ENCODE results near the gene PER2. TPM values are rescaled to one million over a fixed set of nuclear protein-coding genes. Genes with fewer than 3 reads are reported as not detected.
"Not testable (repeated sequence)": the region's sequence is repeated elsewhere in the genome, so short reads cannot be mapped to it uniquely, and the experiment has no call there.

PER2 gene
- total and polyA plus RNA-seq, 10 donors: 2.0 to 16.2 (median 12.0) TPM

DNA sequence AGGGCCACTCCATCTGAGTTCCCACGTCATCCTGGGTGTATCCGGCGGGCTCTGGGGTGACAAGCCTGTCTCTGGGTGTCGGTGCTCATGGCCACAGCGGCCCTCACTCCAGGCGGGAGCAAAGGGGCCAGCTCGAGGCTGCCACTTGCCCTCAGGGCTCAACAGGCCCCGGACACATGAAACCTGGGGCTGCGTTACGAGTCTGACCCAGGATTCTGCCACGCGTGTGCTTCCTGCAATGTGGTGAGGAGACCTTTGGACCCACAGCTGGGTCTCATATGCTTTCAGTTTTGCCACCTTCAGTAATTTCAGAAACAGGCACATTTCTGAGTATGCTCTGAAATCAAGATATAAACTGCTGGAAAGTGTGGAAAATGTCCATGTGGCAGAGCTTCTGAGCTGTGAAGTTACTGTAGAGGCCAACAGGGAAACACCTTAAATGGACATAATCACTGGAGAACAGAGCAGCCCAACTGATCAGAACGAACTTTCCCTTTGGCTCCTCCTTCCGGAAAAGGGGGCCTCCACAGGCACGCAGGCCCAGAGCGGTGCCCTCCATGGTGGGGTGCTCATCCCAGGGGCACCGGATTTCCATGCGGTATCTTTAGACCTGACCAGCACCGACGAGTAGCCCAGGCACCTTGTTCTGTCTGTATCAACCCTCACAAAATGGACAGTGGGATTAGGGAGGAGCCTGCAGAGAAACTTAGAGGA lies 14.1 kb downstream of the PER2 start:
- Histone ChIP-seq H3K9me3 (no peaks in the 10 kb centered on the region), H3K4me3 (no peak overlapping the region), H3K27me3 (replicated peaks in 1 of 7) (no peaks in the 10 kb centered on the region), H3K4me1 (peaks cover 0 to 15% (median 0%) of the 10 kb centered on the region in 6 donors), H3K36me3 (peaks cover 0 to 86% (median 70%) of the 10 kb centered on the region in 6 donors), H3K27ac (peak overlapping the region in 3 of 8 donors; percentile 64 to 78 (median 73))
- TF ChIP-seq POLR2AphosphoS5 (IDR thresholded peaks at IDR 0.05): no peak
- TF ChIP-seq POLR2A (IDR thresholded peaks at IDR 0.05): no peak
- TF ChIP-seq, protein P1, sequence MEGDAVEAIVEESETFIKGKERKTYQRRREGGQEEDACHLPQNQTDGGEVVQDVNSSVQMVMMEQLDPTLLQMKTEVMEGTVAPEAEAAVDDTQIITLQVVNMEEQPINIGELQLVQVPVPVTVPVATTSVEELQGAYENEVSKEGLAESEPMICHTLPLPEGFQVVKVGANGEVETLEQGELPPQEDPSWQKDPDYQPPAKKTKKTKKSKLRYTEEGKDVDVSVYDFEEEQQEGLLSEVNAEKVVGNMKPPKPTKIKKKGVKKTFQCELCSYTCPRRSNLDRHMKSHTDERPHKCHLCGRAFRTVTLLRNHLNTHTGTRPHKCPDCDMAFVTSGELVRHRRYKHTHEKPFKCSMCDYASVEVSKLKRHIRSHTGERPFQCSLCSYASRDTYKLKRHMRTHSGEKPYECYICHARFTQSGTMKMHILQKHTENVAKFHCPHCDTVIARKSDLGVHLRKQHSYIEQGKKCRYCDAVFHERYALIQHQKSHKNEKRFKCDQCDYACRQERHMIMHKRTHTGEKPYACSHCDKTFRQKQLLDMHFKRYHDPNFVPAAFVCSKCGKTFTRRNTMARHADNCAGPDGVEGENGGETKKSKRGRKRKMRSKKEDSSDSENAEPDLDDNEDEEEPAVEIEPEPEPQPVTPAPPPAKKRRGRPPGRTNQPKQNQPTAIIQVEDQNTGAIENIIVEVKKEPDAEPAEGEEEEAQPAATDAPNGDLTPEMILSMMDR (IDR thresholded peaks at IDR 0.05 in 8 of 11, conservative IDR thresholded peaks at IDR 0.05 in 3 of 11): no peak
- intact Hi-C loops (cut with DNase I; ENCODE audit: low total_unique reads): no loop called here
- DNase-seq: no peak
- 92 to 97% (median 96%) methylated on average over 13 to 20 of the region's 20 CpGs for WGBS, 5 donors

DNA sequence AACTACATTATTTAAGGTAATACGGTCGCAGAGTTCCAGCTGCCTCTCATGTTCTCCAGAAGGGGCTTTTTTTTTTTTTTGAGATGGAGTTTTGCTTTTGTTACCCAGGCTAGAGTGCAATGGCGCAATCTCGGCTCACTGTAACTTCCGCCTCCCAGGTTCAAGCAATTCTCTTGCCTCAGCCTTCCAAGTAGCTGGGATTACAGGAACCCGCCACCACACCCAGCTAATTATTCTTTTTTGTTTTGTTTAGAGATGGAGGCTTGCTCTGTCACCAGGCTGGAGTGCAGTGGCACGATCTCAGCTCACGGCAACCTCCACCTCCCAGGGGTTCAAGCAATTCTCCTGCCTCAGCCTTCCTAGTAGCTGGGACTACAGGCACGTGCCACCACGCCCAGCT lies 15.0 kb downstream of the PER2 start:
- H3K36me3 ChIP-seq: peaks cover 0 to 92% (median 77%) of the 10 kb centered on the region in 6 donors
- peak overlapping the region in 3 of 8 donors; percentile 64 to 78 (median 73) for H3K27ac ChIP-seq
- DNase-seq; H3K9me3 ChIP-seq; intact Hi-C loops (cut with DNase I; ENCODE audit: low total_unique reads); H3K27me3 ChIP-seq (replicated peaks in 1 of 7); H3K4me3 ChIP-seq: not testable (repeated sequence)
- H3K4me1 ChIP-seq: peaks cover 0 to 15% (median 0%) of the 10 kb centered on the region in 6 donors
- WGBS, 5 donors: 74 to 92% (median 86%) methylated on average over 10 of the region's 10 CpGs

DNA sequence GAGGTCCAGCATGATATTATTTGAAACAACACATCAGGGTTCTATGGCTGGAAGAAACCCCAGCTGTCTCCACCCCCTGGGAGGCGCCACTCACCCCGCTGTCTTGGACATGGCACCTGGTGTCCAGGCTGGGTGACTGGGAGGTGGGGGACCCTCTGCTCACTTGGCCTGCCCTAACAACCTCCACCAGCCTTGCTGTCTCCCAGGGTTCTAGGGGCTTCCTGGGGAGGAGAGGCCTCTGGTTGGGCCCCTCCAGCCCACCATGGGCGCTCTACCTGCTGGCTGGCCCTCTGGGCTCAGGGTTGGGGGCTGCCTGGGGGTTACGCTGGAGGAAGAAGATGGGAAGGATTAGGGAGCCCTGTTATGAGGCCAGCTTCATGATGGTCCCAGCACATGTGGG lies 16.3 kb downstream of the PER2 start:
- H3K4me3 ChIP-seq: no peak overlapping the region
- TF ChIP-seq POLR2AphosphoS5 (IDR thresholded peaks at IDR 0.05) (no peak), POLR2A (IDR thresholded peaks at IDR 0.05) (no peak)
- TF ChIP-seq, protein P1 (IDR thresholded peaks at IDR 0.05 in 8 of 11, conservative IDR thresholded peaks at IDR 0.05 in 3 of 11): no peak
- DNase-seq: no peak
- no peak overlapping the region for H3K27ac ChIP-seq
- peaks cover 0 to 15% (median 0%) of the 10 kb centered on the region in 6 donors for H3K4me1 ChIP-seq
- 96 to 99% (median 98%) methylated on average over 2 to 4 of the region's 4 CpGs for WGBS, 5 donors
- H3K27me3 ChIP-seq (replicated peaks in 1 of 7): no peaks in the 10 kb centered on the region
- H3K36me3 ChIP-seq: peaks cover 0 to 98% (median 86%) of the 10 kb centered on the region in 6 donors
- intact Hi-C loops (cut with DNase I; ENCODE audit: low total_unique reads): no loop called here
- H3K9me3 ChIP-seq: no peaks in the 10 kb centered on the region

DNA sequence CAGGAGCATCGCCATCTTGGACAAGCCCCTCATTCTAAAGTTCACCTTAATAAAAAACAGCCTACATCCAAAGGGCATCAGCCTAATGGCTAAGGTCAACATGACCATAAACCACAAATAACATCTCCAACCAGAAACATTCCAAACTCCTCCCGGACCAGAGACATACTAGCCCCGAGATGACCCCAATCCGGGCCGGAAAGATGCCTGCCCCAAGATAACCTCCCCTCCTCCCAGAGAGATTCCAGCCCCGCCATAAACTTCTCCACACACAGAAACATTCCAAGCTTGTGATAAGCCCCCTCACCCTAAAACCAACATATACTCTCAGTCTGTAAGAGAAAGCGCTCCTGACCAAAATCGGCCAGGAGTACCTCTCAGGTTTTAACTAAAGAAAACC lies 16.7 kb downstream of the PER2 start:
- H3K36me3 ChIP-seq: peaks cover 0 to 98% (median 86%) of the 10 kb centered on the region in 6 donors
- H3K27ac ChIP-seq; H3K4me3 ChIP-seq; H3K9me3 ChIP-seq; intact Hi-C loops (cut with DNase I; ENCODE audit: low total_unique reads); H3K27me3 ChIP-seq (replicated peaks in 1 of 7); DNase-seq: not testable (repeated sequence)
- H3K4me1 ChIP-seq: peaks cover 0 to 15% (median 0%) of the 10 kb centered on the region in 6 donors
- WGBS, 5 donors: 57 to 84% (median 79%) methylated on average over 8 of the region's 8 CpGs

DNA sequence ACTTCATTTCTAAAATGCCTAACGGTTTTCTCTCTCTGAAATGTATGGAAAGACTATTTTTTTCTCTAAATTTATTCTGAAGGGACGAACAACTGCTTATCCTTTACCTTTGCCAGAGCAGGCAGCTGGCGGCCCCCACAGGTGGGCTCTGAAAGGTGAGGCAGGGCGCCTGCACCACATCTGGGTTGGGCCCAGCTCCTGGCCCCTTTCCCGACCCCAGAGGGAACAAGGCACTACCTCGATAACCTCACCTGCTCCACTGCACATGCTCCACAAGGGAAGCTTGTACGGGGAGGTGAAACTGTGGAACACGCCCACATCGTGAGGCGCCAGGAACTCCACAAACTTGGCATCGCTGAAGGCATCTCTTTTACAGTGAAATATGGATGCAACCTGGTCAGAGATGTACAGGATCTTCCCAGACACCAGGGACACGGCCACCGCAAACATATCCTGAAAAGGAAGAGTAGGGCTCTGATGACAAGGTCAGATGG lies 17.3 kb downstream of the PER2 start:
- no peaks in the 10 kb centered on the region for H3K27me3 ChIP-seq (replicated peaks in 1 of 7)
- H3K9me3 ChIP-seq: no peaks in the 10 kb centered on the region
- TF ChIP-seq POLR2AphosphoS5 (IDR thresholded peaks at IDR 0.05) (no peak), POLR2A (IDR thresholded peaks at IDR 0.05) (no peak)
- TF ChIP-seq, protein P1 (IDR thresholded peaks at IDR 0.05 in 8 of 11, conservative IDR thresholded peaks at IDR 0.05 in 3 of 11): no peak
- intact Hi-C loops (cut with DNase I; ENCODE audit: low total_unique reads): no loop called here
- peaks cover 0 to 15% (median 0%) of the 10 kb centered on the region in 6 donors for H3K4me1 ChIP-seq
- H3K4me3 ChIP-seq: no peak overlapping the region
- no peak for DNase-seq
- no peak overlapping the region for H3K27ac ChIP-seq
- H3K36me3 ChIP-seq: peaks cover 0 to 98% (median 81%) of the 10 kb centered on the region in 6 donors
- 78 to 89% (median 89%) methylated on average over 12 to 13 of the region's 13 CpGs for WGBS, 5 donors
